ENCODE data around the gene HSF5.

HSF5 gene

GRCh38 chr17:58535431-58535830 is 47.2 kb upstream of the HSF5 start:
- Histone ChIP-seq H3K4me1 (ENCODE audit: low read length) (no peaks in the 10 kb centered on the region), H3K4me2 (ENCODE audit: low read depth, low read length) (no peak overlapping the region), H2AFZ (ENCODE audit: low read length) (no peak overlapping the region), H3K9ac (ENCODE audit: low read length) (no peak overlapping the region), H3K79me2 (ENCODE audit: low read length) (no peaks in the 10 kb centered on the region), H3F3A (ENCODE audit: insufficient read depth, low read length) (no peaks in the 10 kb centered on the region), H3K27ac (ENCODE audit: low read length) (no peak overlapping the region), H3K27me3 (replicated peaks; ENCODE audit: insufficient read depth, low read length) (peaks cover 22% of the 10 kb centered on the region), H3K36me3 (replicated peaks; ENCODE audit: insufficient read depth, low read length) (no peaks in the 10 kb centered on the region), H3K4me3 (ENCODE audit: low read length) (no peak overlapping the region), H3K9me2 (replicated peaks; ENCODE audit: insufficient read depth, low read length) (no peaks in the 10 kb centered on the region), H3K9me3 (replicated peaks; ENCODE audit: insufficient read depth, low read length) (no peaks in the 10 kb centered on the region), H4K20me1 (ENCODE audit: insufficient read depth, low read length) (no peaks in the 10 kb centered on the region)
- DNase-seq: no peak
- TF ChIP-seq EZH2phosphoT487 (IDR thresholded peaks at IDR 0.05; ENCODE audit: low read length): no peak
- no peak for TF ChIP-seq CTCF (IDR thresholded peaks at IDR 0.05; ENCODE audit: low read length)
- no peak for TF ChIP-seq EZH2 (optimal IDR thresholded peaks at IDR 0.05; ENCODE audit: low read depth, low read length)

GRCh38 chr17:58534901-58535421 is 46.8 kb upstream of the HSF5 start:
- Histone ChIP-seq H3K27me3 (replicated peaks; ENCODE audit: insufficient read depth, low read length) (peaks cover 26% of the 10 kb centered on the region), H3K4me3 (ENCODE audit: low read length) (no peak overlapping the region), H3K9me2 (replicated peaks; ENCODE audit: insufficient read depth, low read length) (no peaks in the 10 kb centered on the region), H3K4me2 (ENCODE audit: low read depth, low read length) (no peak overlapping the region), H3K4me1 (ENCODE audit: low read length) (no peaks in the 10 kb centered on the region), H2AFZ (ENCODE audit: low read length) (no peak overlapping the region), H3F3A (ENCODE audit: insufficient read depth, low read length) (no peaks in the 10 kb centered on the region), H3K9me3 (replicated peaks; ENCODE audit: insufficient read depth, low read length) (no peaks in the 10 kb centered on the region), H4K20me1 (ENCODE audit: insufficient read depth, low read length) (no peaks in the 10 kb centered on the region), H3K36me3 (replicated peaks; ENCODE audit: insufficient read depth, low read length) (no peaks in the 10 kb centered on the region), H3K79me2 (ENCODE audit: low read length) (no peaks in the 10 kb centered on the region), H3K9ac (ENCODE audit: low read length) (no peak overlapping the region), H3K27ac (ENCODE audit: low read length) (no peak overlapping the region)
- no peak for DNase-seq
- no peak for TF ChIP-seq CTCF (IDR thresholded peaks at IDR 0.05; ENCODE audit: low read length)
- TF ChIP-seq EZH2phosphoT487 (IDR thresholded peaks at IDR 0.05; ENCODE audit: low read length): no peak
- no peak for TF ChIP-seq EZH2 (optimal IDR thresholded peaks at IDR 0.05; ENCODE audit: low read depth, low read length)

- Histone ChIP-seq H3K4me2 (ENCODE audit: low read depth, low read length) (no peak overlapping the region), H2AFZ (ENCODE audit: low read length) (no peak overlapping the region), H3K27ac (ENCODE audit: low read length) (no peak overlapping the region), H3K9me2 (replicated peaks; ENCODE audit: insufficient read depth, low read length) (no peaks in the 10 kb centered on the region), H3K9me3 (replicated peaks; ENCODE audit: insufficient read depth, low read length) (no peaks in the 10 kb centered on the region), H3K79me2 (ENCODE audit: low read length) (no peaks in the 10 kb centered on the region), H3K4me1 (ENCODE audit: low read length) (no peaks in the 10 kb centered on the region), H3K36me3 (replicated peaks; ENCODE audit: insufficient read depth, low read length) (no peaks in the 10 kb centered on the region), H3K4me3 (ENCODE audit: low read length) (no peak overlapping the region), H3F3A (ENCODE audit: insufficient read depth, low read length) (no peaks in the 10 kb centered on the region), H3K9ac (ENCODE audit: low read length) (no peak overlapping the region), H4K20me1 (ENCODE audit: insufficient read depth, low read length) (no peaks in the 10 kb centered on the region), H3K27me3 (replicated peaks; ENCODE audit: insufficient read depth, low read length) (peaks cover 30% of the 10 kb centered on the region)
- no peak for DNase-seq
- TF ChIP-seq EZH2phosphoT487 (IDR thresholded peaks at IDR 0.05; ENCODE audit: low read length): no peak
- TF ChIP-seq EZH2 (optimal IDR thresholded peaks at IDR 0.05; ENCODE audit: low read depth, low read length): no peak
- TF ChIP-seq CTCF (IDR thresholded peaks at IDR 0.05; ENCODE audit: low read length): no peak
These were observed 46.1 kb upstream of the HSF5 start for GRCh38 chr17:58534331-58534730.

All from MM.1S (cell line).